HCT116 (cell line): ENCODE results near the gene DNM3. TPM values are rescaled to one million over a fixed set of nuclear protein-coding genes. Genes with fewer than 3 reads are reported as not detected.

Experiments
- ATAC-seq: fragments of 200-7000 bp; cut with Tn5 transposase; 2 replicates; pipeline ENCODE4 v1.9.1; 2020; ENCODE audit warnings: mild to moderate bottlenecking, moderate library complexity
- BruUV-seq: library from RNA; stranded (reverse); fragments of 400-500 nt; replicated peaks from 2 replicates; lab custom pipeline; 2021; lab: Mats Ljungman, UMichigan
- CTCF ChIA-PET: fragments of 300-600 bp; sonication (Branson Sonifier 250); formaldehyde crosslinking; loops from one replicate; lab custom pipeline; 2021; ENCODE audit warnings: antibody characterized with exemption; lab: Charles Lee
- POLR2A ChIA-PET: fragments of 300-600, 350-600 bp; sonication (Branson Sonifier 250); formaldehyde crosslinking; loops from one replicate; lab custom pipeline; 2021; ENCODE audit warnings: antibody characterized with exemption; lab: Charles Lee
- RAD21 ChIA-PET, 2 experiments: fragments of 300-600 bp; sonication (Branson Sonifier 250); formaldehyde crosslinking; loops; one replicate each; lab custom pipeline; 2023; ENCODE audit warnings: low total read pairs in 2 of 2; ENCODE audit not compliant: uncharacterized antibody in 2 of 2, unreplicated experiment in 2 of 2, low non-redundant PET in 1 of 2; lab: Charles Lee
- DNase-seq: peaks from one replicate; pipeline ENCODE4 v3.0.0-alpha.2; 2010; ENCODE audit warnings: low read depth, low spot score
- H2AFZ ChIP-seq: fragments of 200-600 bp; shearing (Covaris generic), sonication (generic); 2 replicates; pipeline ENCODE4 v1.6.1; 2017; ENCODE audit warnings: low read depth, mixed run types, mixed read lengths, antibody characterized with exemption, low read length; ENCODE audit not compliant: poor library complexity, severe bottlenecking
- H3K27ac ChIP-seq: 2 replicates; pipeline ENCODE4 v1.5.1; 2012; ENCODE audit warnings: low read depth, low read length
- H3K27me3 ChIP-seq: fragments of 200-600 bp; sonication (generic); 2 replicates; pipeline ENCODE4 v1.6.1; 2016; ENCODE audit warnings: mixed run types, low read length, mixed read lengths; ENCODE audit not compliant: insufficient read depth
- H3K36me3 ChIP-seq, 2 experiments: fragments of 200-500 bp in 1 of 2; fragments of 200-600 bp in 1 of 2; sonication (Bioruptor generic) in 1 of 2; sonication (generic) in 1 of 2; 2 replicates each; pipeline versions ENCODE4 v1.5.1 to v1.6.1; 2014 to 2016; ENCODE audit warnings: low read length in 2 of 2, inconsistent platforms in 1 of 2, mixed read lengths in 1 of 2, mixed run types in 1 of 2; ENCODE audit not compliant: insufficient read depth in 2 of 2, control insufficient read depth in 1 of 2
- H3K4me1 ChIP-seq, 2 experiments: fragments of 200-600 bp in 1 of 2; sonication (generic) in 1 of 2; 2 replicates each; pipeline versions ENCODE4 v1.5.1 to v1.6.1; 2012 to 2017; ENCODE audit warnings: low read length in 2 of 2, inconsistent platforms in 1 of 2, mild to moderate bottlenecking in 1 of 2, mixed read lengths in 1 of 2, mixed run types in 1 of 2, moderate library complexity in 1 of 2; ENCODE audit not compliant: insufficient read depth in 2 of 2, control insufficient read depth in 1 of 2
- H3K4me2 ChIP-seq: fragments of 200-600 bp; sonication (generic); 2 replicates; pipeline ENCODE4 v1.6.1; 2017; ENCODE audit warnings: mixed run types, low read length, mixed read lengths
- H3K4me3 ChIP-seq, 2 experiments: fragments of 200-600 bp in 1 of 2; sonication (generic) in 1 of 2; replicated peaks in 1 of 2; 2 replicates each; pipeline ENCODE4 v1.5.1; 2011 to 2016; ENCODE audit warnings: low read length in 2 of 2, control low read depth in 1 of 2, low read depth in 1 of 2, mild to moderate bottlenecking in 1 of 2, mixed read lengths in 1 of 2, mixed run types in 1 of 2
- H3K79me2 ChIP-seq: fragments of 200-600 bp; sonication (generic); 2 replicates; pipeline ENCODE4 v1.6.1; 2017; ENCODE audit warnings: mild to moderate bottlenecking, mixed run types, low read length, moderate library complexity, mixed read lengths; ENCODE audit not compliant: insufficient read depth
- H3K9ac ChIP-seq: fragments of 200-600 bp; sonication (generic); 2 replicates; pipeline ENCODE4 v1.6.1; 2016; ENCODE audit warnings: low read length, mixed read lengths
- H3K9me2 ChIP-seq: fragments of 200-600 bp; sonication (generic), shearing (Covaris generic); 2 replicates; pipeline ENCODE4 v1.6.1; 2017; ENCODE audit warnings: mixed run types, mild to moderate bottlenecking, moderate library complexity; ENCODE audit not compliant: insufficient read depth
- H3K9me3 ChIP-seq, 2 experiments: fragments of 200-500 bp in 1 of 2; fragments of 200-600 bp in 1 of 2; sonication (Bioruptor generic) in 1 of 2; sonication (generic) in 1 of 2; 2 replicates each; pipeline ENCODE4 v1.6.1; 2014 to 2017; ENCODE audit warnings: low read length in 2 of 2, mixed read lengths in 2 of 2, inconsistent platforms in 1 of 2, low read depth in 1 of 2, mild to moderate bottlenecking in 1 of 2, mixed run types in 1 of 2, moderate library complexity in 1 of 2; ENCODE audit not compliant: control insufficient read depth in 1 of 2, insufficient read depth in 1 of 2
- H4K20me1 ChIP-seq: fragments of 200-600 bp; sonication (generic), shearing (Covaris generic); 2 replicates; pipeline ENCODE4 v1.6.1; 2017; ENCODE audit warnings: mixed run types, mild to moderate bottlenecking, moderate library complexity; ENCODE audit not compliant: insufficient read depth
- ATF3 ChIP-seq: IDR thresholded peaks from 2 replicates; pipeline ENCODE4 v1.6.1; 2012
- CBX3 ChIP-seq: IDR thresholded peaks from 2 replicates; pipeline ENCODE4 v1.6.1; 2012; ENCODE audit warnings: low read depth
- CTCF ChIP-seq, 3 experiments: fragments of 200-600 bp in 1 of 3; sonication (generic) in 1 of 3; IDR thresholded peaks in 2 of 3; conservative IDR thresholded peaks in 1 of 3; 2 replicates each; pipeline ENCODE4 v1.5.1; 2012 to 2017; ENCODE audit warnings: low read depth in 2 of 3, low read length in 2 of 3, antibody characterized with exemption in 1 of 3, borderline replicate concordance in 1 of 3, control low read depth in 1 of 3, mild to moderate bottlenecking in 1 of 3, mixed read lengths in 1 of 3, mixed run types in 1 of 3, moderate library complexity in 1 of 3; ENCODE audit not compliant: insufficient read depth in 1 of 3
- ELF1 ChIP-seq: IDR thresholded peaks from 2 replicates; pipeline ENCODE4 v1.6.1; 2012; ENCODE audit warnings: low read depth, borderline replicate concordance
- EZH2phosphoT487 ChIP-seq: fragments of 200-600 bp; IDR thresholded peaks from 2 replicates; pipeline ENCODE4 v1.6.1; 2018; ENCODE audit warnings: antibody characterized with exemption, borderline replicate concordance
- FOSL1 ChIP-seq: IDR thresholded peaks from 2 replicates; pipeline ENCODE4 v1.6.1; 2012; ENCODE audit warnings: low read depth
- POLR2A ChIP-seq: IDR thresholded peaks from 2 replicates; pipeline ENCODE4 v1.7.0; 2011; ENCODE audit warnings: borderline replicate concordance; ENCODE audit not compliant: insufficient read depth, insufficient read length; ENCODE audit errors: extremely low read depth
- RAD21 ChIP-seq: IDR thresholded peaks from 2 replicates; pipeline ENCODE4 v1.6.1; 2012; ENCODE audit warnings: low read depth, mild to moderate bottlenecking
- SRF ChIP-seq: IDR thresholded peaks from 2 replicates; pipeline ENCODE4 v1.6.1; 2012; ENCODE audit warnings: low read depth
- TCF7L2 ChIP-seq: IDR thresholded peaks from 2 replicates; pipeline ENCODE4 v1.7.0; 2011; ENCODE audit warnings: borderline replicate concordance, inconsistent platforms; ENCODE audit not compliant: insufficient read depth, insufficient read length; ENCODE audit errors: extremely low read depth
- YY1 ChIP-seq: IDR thresholded peaks from 2 replicates; pipeline ENCODE4 v1.6.1; 2011; ENCODE audit warnings: low read length, low read depth, moderate library complexity, mild to moderate bottlenecking; ENCODE audit not compliant: insufficient replicate concordance; ENCODE audit errors: extremely low read depth
- ZBTB33 ChIP-seq: IDR thresholded peaks from 2 replicates; pipeline ENCODE4 v1.6.1; 2011; ENCODE audit warnings: mild to moderate bottlenecking, low read length, moderate library complexity; ENCODE audit not compliant: insufficient replicate concordance; ENCODE audit errors: extremely low read depth
- intact Hi-C: fragments of 100-400 bp; cut with micrococcal nuclease; formaldehyde crosslinking; loops from 2 replicates; pipeline ENCODE4 v1.10.0; 2022
- total RNA-seq: library from RNA; stranded (reverse); gene quantifications from one replicate; pipeline ENCODE4 v1.2.1, GENCODE V29; 2021; ENCODE audit not compliant: unreplicated experiment

The DNM3 gene
- total RNA-seq, 1 experiment from 2014 or later, result 3.1 TPM

GRCh38 chr1:172448995-172449584 lies 607.8 kb downstream of the DNM3 start:
- H3K27ac ChIP-seq, result no peak overlapping the region

GRCh38 chr1:172449585-172450523 lies 608.6 kb downstream of the DNM3 start:
- Histone ChIP-seq H3K4me2 (peak overlapping the region; percentile 5; the same call in 1 of the 2 replicates), H3K27me3 (no peaks in the 10 kb centered on the region), H3K79me2 (no peaks in the 10 kb centered on the region), H2AFZ (peak overlapping the region; percentile 70), H3K9ac (no peak overlapping the region), H3K36me3 (no peaks in the 10 kb centered on the region), H3K4me1 (peaks cover 0 to 20% of the 10 kb centered on the region in 2 experiments; a peak in 2 of 4 replicates), H3K27ac (no peak overlapping the region), H3K4me3 (no peak overlapping the region), H3K9me3 (no peaks in the 10 kb centered on the region), H3K9me2 (no peaks in the 10 kb centered on the region), H4K20me1 (no peaks in the 10 kb centered on the region)
- BruUV-seq, result no TSS peak
- POLR2A ChIA-PET, result no interaction called here
- CTCF ChIA-PET, result interaction anchor here (1.0 to 3.3 kb wide), 2 partner anchors 270 to 447 kb away, joined by 3 to 24 read pairs; no protein-coding TSS in a partner anchor
- peak; percentile 39 for DNase-seq
- ATAC-seq, result peak; percentile 97
- RAD21 ChIA-PET, result interaction anchor here (0.5 to 1.2 kb wide), 2 partner anchors 36 to 464 kb away, joined by 3 read pairs; no protein-coding TSS in a partner anchor
- intact Hi-C loops, result loop anchor here (1.0 to 2.0 kb wide), 2 partner anchors 83 to 269 kb away; partner anchors contain the start of gene SUCO
- TF ChIP-seq POLR2A (no peak), CTCF (IDR thresholded peaks at IDR 0.05 in 2 of 3, conservative IDR thresholded peaks at IDR 0.05 in 1 of 3; ENCODE audit: borderline replicate concordance in 1 of 3, insufficient read depth in 1 of 3, low read depth in 2 of 3, low read length in 2 of 3) (peak; percentile 83 to 88 (median 86)), ZBTB33 (no peak), SRF (no peak), ATF3 (no peak), TCF7L2 (no peak), RAD21 (peak; percentile 94), YY1 (peak; percentile 52), CBX3 (peak; percentile 66; the same call in 1 of the 2 replicates)

More at GRCh38 chr1:172448995-172449584, 607.8 kb downstream of the DNM3 start:
- Histone ChIP-seq H3K27me3 (no peaks in the 10 kb centered on the region), H3K79me2 (no peaks in the 10 kb centered on the region), H3K4me3 (no peak overlapping the region), H3K9ac (no peak overlapping the region), H3K36me3 (no peaks in the 10 kb centered on the region), H3K4me2 (no peak overlapping the region), H3K4me1 (peaks cover 0 to 24% of the 10 kb centered on the region in 2 experiments; a peak in 2 of 4 replicates), H3K9me2 (no peaks in the 10 kb centered on the region), H3K9me3 (no peaks in the 10 kb centered on the region), H4K20me1 (no peaks in the 10 kb centered on the region), H2AFZ (peak overlapping the region; percentile 70)
- intact Hi-C loops, result no loop called here
- ChIA-PET POLR2A (no interaction called here), RAD21 (interaction anchor here in 1 of 2 experiments (0.5 kb wide), 1 partner anchor 36 kb away, joined by 3 read pairs; no protein-coding TSS in a partner anchor), CTCF (interaction anchor here (3.3 kb wide), 1 partner anchor 271 kb away, joined by 24 read pairs; no protein-coding TSS in a partner anchor)
- BruUV-seq, result no TSS peak
- TF ChIP-seq EZH2phosphoT487 (no peak), YY1 (no peak), ELF1 (no peak), FOSL1 (no peak)
- ATAC-seq (no peak), DNase-seq (no peak)
